Endodermal cell (in vitro differentiated cells): Measurements from ENCODE around the gene ARHGAP6. TPM values are rescaled to one million over a fixed set of nuclear protein-coding genes. Genes with fewer than 3 reads are reported as not detected.

Experiments
- DNase-seq: peaks from one replicate; pipeline ENCODE4 v3.0.0-alpha.2; 2017
- H3K27ac ChIP-seq: 2 replicates; pipeline ENCODE4 v1.5.1; 2013; ENCODE audit warnings: mild to moderate bottlenecking, low read depth, low read length, moderate library complexity
- H3K27me3 ChIP-seq: 2 replicates; pipeline ENCODE4 v1.6.1; 2013; ENCODE audit warnings: mild to moderate bottlenecking, low read length, moderate library complexity; ENCODE audit not compliant: insufficient read depth, control insufficient read depth, poor library complexity, severe bottlenecking
- H3K36me3 ChIP-seq: 2 replicates; pipeline ENCODE4 v1.7.0; 2013; ENCODE audit warnings: mild to moderate bottlenecking, low read length, moderate library complexity; ENCODE audit not compliant: control insufficient read depth, insufficient read depth
- H3K4me1 ChIP-seq: one replicate; pipeline ENCODE4 v1.7.0; 2013; ENCODE audit warnings: low read length; ENCODE audit not compliant: control insufficient read depth, insufficient read depth
- H3K4me3 ChIP-seq: 2 replicates; pipeline ENCODE4 v1.5.1; 2013; ENCODE audit warnings: mild to moderate bottlenecking, low read length, moderate library complexity
- H3K9ac ChIP-seq: 2 replicates; pipeline ENCODE4 v1.6.1; 2013; ENCODE audit warnings: mild to moderate bottlenecking, low read length, moderate library complexity; ENCODE audit not compliant: poor library complexity, severe bottlenecking; ENCODE audit errors: extremely low read depth
- H3K9me3 ChIP-seq: 2 replicates; pipeline ENCODE4 v1.6.1; 2013; ENCODE audit warnings: mild to moderate bottlenecking, low read length, moderate library complexity; ENCODE audit not compliant: control insufficient read depth
- H3K27ac Mint-ChIP-seq: 2 replicates; pipeline ENCODE4 v1.8.0; 2020; ENCODE audit warnings: mixed read lengths
- H3K27me3 Mint-ChIP-seq: 2 replicates; pipeline ENCODE4 v1.8.0; 2021; ENCODE audit warnings: mild to moderate bottlenecking, mixed read lengths; ENCODE audit not compliant: insufficient read depth
- H3K36me3 Mint-ChIP-seq: 2 replicates; pipeline ENCODE4 v1.8.0; 2020; ENCODE audit warnings: low read depth, mixed read lengths
- H3K4me1 Mint-ChIP-seq: 2 replicates; pipeline ENCODE4 v1.8.0; 2020; ENCODE audit warnings: mixed read lengths
- H3K4me3 Mint-ChIP-seq: 2 replicates; pipeline ENCODE4 v1.8.0; 2020; ENCODE audit warnings: mild to moderate bottlenecking, moderate library complexity, mixed read lengths
- H3K9me3 Mint-ChIP-seq: 2 replicates; pipeline ENCODE4 v1.8.0; 2020; ENCODE audit warnings: mild to moderate bottlenecking, mixed read lengths
- CTCF ChIP-seq: fragments of 200-600 bp; sonication (generic); conservative IDR thresholded peaks from 2 replicates; pipeline ENCODE4 v1.5.0; 2021; ENCODE audit warnings: antibody characterized with exemption, mild to moderate bottlenecking
- WGBS, 2 experiments: methylation state at CpG; one replicate each; pipeline versions ENCODE4 v1.1.5 to v1.1.7; 2013; ENCODE audit warnings: missing lambda C conversion rate in 2 of 2, mixed read lengths in 1 of 2; ENCODE audit not compliant: insufficient coverage in 1 of 2, insufficient read length in 1 of 2; 5-methylcytosine and 5-hydroxymethylcytosine counted together
- total RNA-seq, 2 donors: library from RNA; stranded (reverse); fragmentation: NEBNext Ultra II Directional in 1 of 2; extraction: Animal tissue kit (Norgen Biotek cat#: 25700) in 1 of 2; gene quantifications; 2 replicates in 1 of 2; 3 replicates in 1 of 2; pipeline ENCODE4 v1.2.1, GENCODE V29; 2021

The ARHGAP6 gene
- total RNA-seq, 2 donors from 2014 or later: 0.48 to 0.73 TPM

- Histone ChIP-seq H3K27me3 (no peaks in the 10 kb centered on the region), H3K36me3 (no peaks in the 10 kb centered on the region), H3K4me3 (no peak overlapping the region), H3K27ac (no peak overlapping the region), H3K9ac (no peak overlapping the region), H3K4me1 (no peaks in the 10 kb centered on the region), H3K9me3 (no peaks in the 10 kb centered on the region)
- no peaks in the 10 kb centered on the region for H3K36me3 Mint-ChIP-seq
- H3K27ac Mint-ChIP-seq: no peak overlapping the region
- H3K4me3 Mint-ChIP-seq: no peak overlapping the region
- no peaks in the 10 kb centered on the region for H3K4me1 Mint-ChIP-seq
- WGBS, 2 experiments: 80 to 89% methylated on average over 1 to 2 of the region's 2 CpGs
- peaks cover 26% of the 10 kb centered on the region for H3K9me3 Mint-ChIP-seq
- no peak for DNase-seq
- no peaks in the 10 kb centered on the region for H3K27me3 Mint-ChIP-seq
- no peak for TF ChIP-seq CTCF
Measured at GRCh38 chrX:11445540-11445939, 220.2 kb downstream of the ARHGAP6 start.

- H3K9me3 ChIP-seq: no peaks in the 10 kb centered on the region
- H3K4me3 ChIP-seq: no peak overlapping the region
- H3K4me1 ChIP-seq: no peaks in the 10 kb centered on the region
- Mint-ChIP-seq H3K36me3 (no peaks in the 10 kb centered on the region), H3K4me3 (no peak overlapping the region), H3K4me1 (no peaks in the 10 kb centered on the region), H3K27ac (no peak overlapping the region), H3K27me3 (no peaks in the 10 kb centered on the region), H3K9me3 (peaks cover 30% of the 10 kb centered on the region)
- no peaks in the 10 kb centered on the region for H3K36me3 ChIP-seq
- H3K27ac ChIP-seq: no peak overlapping the region
- TF ChIP-seq CTCF: no peak
- H3K27me3 ChIP-seq: no peaks in the 10 kb centered on the region
- no peak overlapping the region for H3K9ac ChIP-seq
- no peak for DNase-seq
- 100% methylated on average over 1 of the region's 3 CpGs; no CpG with 5 or more reads in 1 of the 2 experiments for WGBS, 2 experiments
Measured at GRCh38 chrX:11444052-11444451, 221.7 kb downstream of the ARHGAP6 start.

GRCh38 chrX:11439846-11440245 is 225.9 kb downstream of the ARHGAP6 start:
- H3K9me3 ChIP-seq: no peaks in the 10 kb centered on the region
- H3K36me3 ChIP-seq: no peaks in the 10 kb centered on the region
- no peaks in the 10 kb centered on the region for H3K27me3 ChIP-seq
- H3K9ac ChIP-seq: no peak overlapping the region
- H3K4me3 ChIP-seq: no peak overlapping the region
- no peak for TF ChIP-seq CTCF
- no peaks in the 10 kb centered on the region for H3K4me1 Mint-ChIP-seq
- H3K4me1 ChIP-seq: no peaks in the 10 kb centered on the region
- H3K36me3 Mint-ChIP-seq: no peaks in the 10 kb centered on the region
- H3K27me3 Mint-ChIP-seq: no peaks in the 10 kb centered on the region
- H3K9me3 Mint-ChIP-seq: peaks cover 39% of the 10 kb centered on the region
- WGBS, 2 experiments: 100% methylated on average over 2 of the region's 2 CpGs; no CpG with 5 or more reads in 1 of the 2 experiments
- no peak overlapping the region for H3K27ac ChIP-seq
- H3K4me3 Mint-ChIP-seq: no peak overlapping the region
- no peak overlapping the region for H3K27ac Mint-ChIP-seq
- DNase-seq: no peak
